ENCODE data around the gene GLDN.

DNA sequence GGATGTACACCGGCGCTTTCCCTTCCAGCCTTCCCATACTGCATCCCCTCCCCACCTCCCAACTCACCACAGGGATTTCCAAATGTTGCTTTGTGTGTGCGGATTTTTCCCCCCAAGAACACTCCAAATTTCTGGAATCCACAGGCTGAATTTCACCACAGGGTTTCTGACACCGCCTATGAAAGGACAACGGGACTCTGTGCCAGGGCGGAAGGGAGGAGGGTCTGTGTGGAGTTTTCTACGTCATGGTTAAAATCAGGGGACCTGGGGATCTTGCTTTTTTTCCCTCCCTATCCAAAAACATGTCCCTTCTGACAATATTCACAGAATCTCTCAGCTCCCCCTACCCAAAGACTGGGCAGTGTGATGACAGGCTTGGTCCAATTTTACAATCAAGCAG, 17.7 kb upstream of the GLDN start:
- TF ChIP-seq, protein P1, sequence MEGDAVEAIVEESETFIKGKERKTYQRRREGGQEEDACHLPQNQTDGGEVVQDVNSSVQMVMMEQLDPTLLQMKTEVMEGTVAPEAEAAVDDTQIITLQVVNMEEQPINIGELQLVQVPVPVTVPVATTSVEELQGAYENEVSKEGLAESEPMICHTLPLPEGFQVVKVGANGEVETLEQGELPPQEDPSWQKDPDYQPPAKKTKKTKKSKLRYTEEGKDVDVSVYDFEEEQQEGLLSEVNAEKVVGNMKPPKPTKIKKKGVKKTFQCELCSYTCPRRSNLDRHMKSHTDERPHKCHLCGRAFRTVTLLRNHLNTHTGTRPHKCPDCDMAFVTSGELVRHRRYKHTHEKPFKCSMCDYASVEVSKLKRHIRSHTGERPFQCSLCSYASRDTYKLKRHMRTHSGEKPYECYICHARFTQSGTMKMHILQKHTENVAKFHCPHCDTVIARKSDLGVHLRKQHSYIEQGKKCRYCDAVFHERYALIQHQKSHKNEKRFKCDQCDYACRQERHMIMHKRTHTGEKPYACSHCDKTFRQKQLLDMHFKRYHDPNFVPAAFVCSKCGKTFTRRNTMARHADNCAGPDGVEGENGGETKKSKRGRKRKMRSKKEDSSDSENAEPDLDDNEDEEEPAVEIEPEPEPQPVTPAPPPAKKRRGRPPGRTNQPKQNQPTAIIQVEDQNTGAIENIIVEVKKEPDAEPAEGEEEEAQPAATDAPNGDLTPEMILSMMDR (IDR thresholded peaks at IDR 0.05): no peak
- no peak for TF ChIP-seq ZFX (IDR thresholded peaks at IDR 0.05; ENCODE audit: borderline replicate concordance)

All from 22Rv1 (cell line).